HepG2 (cell line): ENCODE results near the gene GFOD1. TPM values are rescaled to one million over a fixed set of nuclear protein-coding genes. Genes with fewer than 3 reads are reported as not detected.

Source experiments
- ATAC-seq: fragments of 200-7000 bp; cut with Tn5 transposase; 3 replicates; pipeline ENCODE4 v1.9.1; 2020; ENCODE audit warnings: mild to moderate bottlenecking, moderate library complexity
- BruUV-seq: library from RNA; stranded (reverse); fragments of 400-500 nt; replicated peaks from 2 replicates; lab custom pipeline; 2021; lab: Mats Ljungman, UMichigan
- CTCF ChIA-PET: fragments of 300-600 bp; formaldehyde crosslinking; extraction: SDS; loops from one replicate; lab custom pipeline; 2021; ENCODE audit warnings: low total read pairs, inconsistent platforms, low intra/inter-chr PET ratio; lab: Yijun Ruan, JAX
- POLR2A ChIA-PET: fragments of 350-600 bp; sonication (Branson Sonifier 250); formaldehyde crosslinking; loops from one replicate; lab custom pipeline; 2020; ENCODE audit warnings: antibody characterized with exemption, inconsistent platforms; lab: Yijun Ruan, JAX
- DNase-seq: peaks from one replicate; pipeline ENCODE4 v3.0.0-alpha.2; 2015; ENCODE audit warnings: low spot score
- FAIRE-seq: peaks from 3 replicates; lab custom pipeline; 2011; peaks lifted over from hg19 to GRCh38; lab: Jason Lieb, UNC
- H2AFZ ChIP-seq: one replicate; pipeline ENCODE4 v1.6.1; 2011; ENCODE audit warnings: low read length, inconsistent platforms
- H3K27ac ChIP-seq: fragments of 300-600 bp; 3 replicates; pipeline ENCODE4 v1.8.0; 2011; ENCODE audit warnings: mixed run types, mild to moderate bottlenecking, mixed read lengths, low read length, inconsistent platforms; ENCODE audit not compliant: insufficient read depth; ENCODE audit errors: extremely low read length
- H3K27me3 ChIP-seq, 2 experiments: fragments of 200-600 bp in 1 of 2; 2 replicates in 1 of 2; 3 replicates in 1 of 2; pipeline versions ENCODE4 v1.6.0 to v1.8.0; 2011; ENCODE audit warnings: low read length in 2 of 2, mild to moderate bottlenecking in 2 of 2, moderate library complexity in 2 of 2, inconsistent platforms in 1 of 2; ENCODE audit not compliant: insufficient read depth in 2 of 2, control insufficient read depth in 1 of 2
- H3K36me3 ChIP-seq, 2 experiments: fragments of 200-600 bp in 1 of 2; replicated peaks in 1 of 2; 2 replicates in 1 of 2; 3 replicates in 1 of 2; pipeline versions ENCODE4 v1.5.1 to v1.8.0; 2011; ENCODE audit warnings: low read length in 2 of 2, inconsistent platforms in 1 of 2; ENCODE audit not compliant: insufficient read depth in 2 of 2, control insufficient read depth in 1 of 2
- H3K4me1 ChIP-seq: 2 replicates; pipeline ENCODE4 v1.5.1; 2012; ENCODE audit warnings: low read length, inconsistent platforms; ENCODE audit not compliant: insufficient read depth
- H3K4me2 ChIP-seq: 2 replicates; pipeline ENCODE4 v1.6.0; 2011; ENCODE audit warnings: low read depth, low read length, inconsistent platforms
- H3K4me3 ChIP-seq, 3 experiments: fragments of 200-600 bp in 1 of 3; sonication (generic), shearing (Covaris generic) in 1 of 3; replicated peaks in 1 of 3; 2 replicates each; pipeline ENCODE4 v1.5.1; 2011 to 2016; ENCODE audit warnings: low read length in 3 of 3, inconsistent platforms in 2 of 3, low read depth in 2 of 3, mild to moderate bottlenecking in 2 of 3, control low read depth in 1 of 3, mixed read lengths in 1 of 3; ENCODE audit not compliant: insufficient read depth in 1 of 3
- H3K79me2 ChIP-seq: one replicate; pipeline ENCODE4 v1.6.1; 2011; ENCODE audit warnings: low read length, inconsistent platforms; ENCODE audit not compliant: insufficient read depth
- H3K9ac ChIP-seq: 2 replicates; pipeline ENCODE4 v1.6.0; 2011; ENCODE audit warnings: mild to moderate bottlenecking, low read depth, low read length, inconsistent platforms; ENCODE audit not compliant: insufficient read depth
- H3K9me3 ChIP-seq: 2 replicates; pipeline ENCODE4 v1.5.1; 2012; ENCODE audit warnings: mild to moderate bottlenecking, low read length
- H4K20me1 ChIP-seq: 2 replicates; pipeline ENCODE4 v1.6.0; 2011; ENCODE audit warnings: inconsistent platforms, mild to moderate bottlenecking, low read length, moderate library complexity; ENCODE audit not compliant: insufficient read depth
- ASH2L ChIP-seq: fragments of 300-600, 200-600 bp; sonication (generic); IDR thresholded peaks from 2 replicates; pipeline ENCODE4 v1.7.0; 2017; ENCODE audit warnings: low read depth, mild to moderate bottlenecking, moderate library complexity, mixed read lengths, low read length; ENCODE audit not compliant: insufficient read length
- ATF2 ChIP-seq: sonication (generic); formaldehyde crosslinking; IDR thresholded peaks from 2 replicates; pipeline ENCODE4 v1.4.0; 2020; ENCODE audit warnings: missing genetic modification reagents
- CEBPB ChIP-seq: IDR thresholded peaks from 2 replicates; pipeline ENCODE4 v1.6.1; 2011; ENCODE audit warnings: low read depth, low read length, improper control_type of control experiment, borderline replicate concordance
- HNF4A ChIP-seq: sonication (generic); formaldehyde crosslinking; IDR thresholded peaks from 2 replicates; pipeline ENCODE4 v1.4.0; 2020; ENCODE audit warnings: missing genetic modification reagents
- HNF4G ChIP-seq, 2 experiments: sonication (generic) in 1 of 2; formaldehyde crosslinking in 1 of 2; IDR thresholded peaks; 2 replicates each; pipeline versions ENCODE4 v1.4.0 to v1.6.1; 2011 to 2020; ENCODE audit warnings: borderline replicate concordance in 2 of 2, low read depth in 2 of 2, mild to moderate bottlenecking in 2 of 2, low read length in 1 of 2, missing genetic modification reagents in 1 of 2, moderate library complexity in 1 of 2
- HNRNPLL ChIP-seq: fragments of 200-400 bp; formaldehyde crosslinking; IDR thresholded peaks from 2 replicates; pipeline ENCODE4 v1.6.1; 2017; ENCODE audit warnings: mild to moderate bottlenecking, low read depth, low read length; ENCODE audit not compliant: poor library complexity, severe bottlenecking
- IKZF5 ChIP-seq: IDR thresholded peaks from 2 replicates; pipeline ENCODE4 v1.6.1; 2018; ENCODE audit warnings: missing genetic modification reagents, mild to moderate bottlenecking, missing compliant biosample characterization
- IRX3 ChIP-seq: sonication (generic); formaldehyde crosslinking; IDR thresholded peaks from 2 replicates; pipeline ENCODE4 v1.8.1; 2023; ENCODE audit warnings: mild to moderate bottlenecking, low read depth, missing genetic modification reagents, borderline replicate concordance
- MBD4 ChIP-seq: IDR thresholded peaks from 2 replicates; pipeline ENCODE4 v1.6.1; 2012; ENCODE audit warnings: low read length, inconsistent platforms, borderline replicate concordance
- NR2F2 ChIP-seq: IDR thresholded peaks from 2 replicates; pipeline ENCODE4 v1.6.1; 2012; ENCODE audit warnings: low read depth, inconsistent platforms, borderline replicate concordance
- SIN3B ChIP-seq: fragments of 150-350 bp; IDR thresholded peaks from 2 replicates; pipeline ENCODE4 v1.6.1; 2014; ENCODE audit warnings: low read length
- SRSF9 ChIP-seq: fragments of 200-400 bp; formaldehyde crosslinking; IDR thresholded peaks from 2 replicates; pipeline ENCODE4 v1.6.1; 2018; ENCODE audit warnings: borderline replicate concordance, mild to moderate bottlenecking, low read depth, low read length; ENCODE audit not compliant: insufficient read depth, poor library complexity, severe bottlenecking
- TBX2 ChIP-seq: sonication (generic); formaldehyde crosslinking; IDR thresholded peaks from 2 replicates; pipeline ENCODE4 v1.5.0; 2020; ENCODE audit warnings: missing genetic modification reagents, mild to moderate bottlenecking, borderline replicate concordance
- ZNF292 ChIP-seq: sonication (generic); formaldehyde crosslinking; IDR thresholded peaks from 2 replicates; pipeline ENCODE4 v1.8.1; 2022; ENCODE audit warnings: mild to moderate bottlenecking, low read depth, missing genetic modification reagents, borderline replicate concordance
- ZNF432 ChIP-seq: sonication (generic); formaldehyde crosslinking; IDR thresholded peaks from 2 replicates; pipeline ENCODE4 v1.5.0; 2020; ENCODE audit warnings: missing genetic modification reagents, mild to moderate bottlenecking, borderline replicate concordance
- ZNF740 ChIP-seq: sonication (generic); formaldehyde crosslinking; IDR thresholded peaks from 2 replicates; pipeline ENCODE4 v1.4.0; 2020; ENCODE audit warnings: missing genetic modification reagents
- ZNF773 ChIP-seq: sonication (generic); formaldehyde crosslinking; IDR thresholded peaks from 2 replicates; pipeline ENCODE4 v1.4.0; 2020; ENCODE audit warnings: missing genetic modification reagents, borderline replicate concordance
- ZXDC ChIP-seq: sonication (generic); formaldehyde crosslinking; IDR thresholded peaks from 2 replicates; pipeline ENCODE4 v1.5.0; 2020; ENCODE audit warnings: mild to moderate bottlenecking, missing genetic modification reagents
- WGBS: methylation state at CpG from one replicate; pipeline ENCODE4 v1.1.6; 2017; ENCODE audit warnings: low lambda C conversion rate; 5-methylcytosine and 5-hydroxymethylcytosine counted together
- in situ Hi-C: cut with HindIII; loops from 2 replicates; pipeline ENCODE4 v1.10.0; 2017; ENCODE audit warnings: low pct_unique_long_range_greater_than_20kb; ENCODE audit not compliant: extremely low pct_ligation_motif_present
- intact Hi-C: fragments of 100-400 bp; cut with micrococcal nuclease; formaldehyde crosslinking; loops from one replicate; pipeline ENCODE4 v1.10.0; 2022; ENCODE audit not compliant: unreplicated experiment
- polyA plus RNA-seq, 8 experiments: library from polyadenylated mRNA; depleted of rRNA in 3 of 8; stranded (reverse) in 7 of 8; unstranded in 1 of 8; fragments of >200 nt; fragmentation: Illumina TruSeq in 4 of 8; extraction: Trizol in 4 of 8; gene quantifications; 2 replicates each; pipeline versions ENCODE4 v1.2.1 to v1.2.3, GENCODE V29; 2011 to 2016; ENCODE audit warnings: low read depth in 4 of 8, missing spikeins in 1 of 8, mixed read lengths in 1 of 8; ENCODE audit not compliant: insufficient read depth in 1 of 8
- total RNA-seq, 5 experiments: library from RNA; depleted of rRNA; stranded (reverse); fragments of >200 nt; fragmentation: Illumina TruSeq; extraction: Trizol; gene quantifications; 2 replicates each; pipeline ENCODE4 v1.2.3, GENCODE V29; 2016; ENCODE audit warnings: low read depth in 1 of 5

The GFOD1 gene
- total and polyA plus RNA-seq, 2 of the 13 experiments (the other 11 are each of a cell fraction or from before 2014, with no cell fraction given) = 1.9 to 6.4 TPM

GRCh38 chr6:13417431-13417830, 70.0 kb downstream of the GFOD1 start:
- peaks cover 51% of the 10 kb centered on the region for H3K4me1 ChIP-seq

More at GRCh38 chr6:13417431-13417830, 70.0 kb downstream of the GFOD1 start:
- FAIRE-seq (no peak), ATAC-seq (peak; percentile 38), DNase-seq (peak; percentile 55)
- no peaks in the 10 kb centered on the region for H3K27me3 ChIP-seq
- TF ChIP-seq HNF4A (peak; percentile 65), ASH2L (no peak), IKZF5 (peak; percentile 36; the same call in 1 of the 2 replicates), ZNF432 (CRISPR knock-in tag) (0 out of 2 replicates have a peak, but pooled peaks have one; percentile 48), ZNF773 (no peak), SIN3B (no peak), IRX3 (CRISPR knock-in tag) (no peak), ATF2 (CRISPR knock-in tag) (no peak), HNRNPLL (no peak), ZNF740 (CRISPR knock-in tag) (no peak), NR2F2 (no peak), ZXDC (0 out of 2 replicates have a peak, but pooled peaks have one; percentile 37), TBX2 (no peak), ZNF292 (CRISPR knock-in tag) (peak; percentile 42; the same call in 1 of the 2 replicates), CEBPB (peak; percentile 44; the same call in 1 of the 2 replicates), MBD4 (no peak), HNF4G (IDR thresholded peaks at IDR 0.05; ENCODE audit: borderline replicate concordance, low read depth, low read length) (peak; percentile 58; the same call in 1 of the 2 replicates), HNF4G (CRISPR knock-in tag; IDR thresholded peaks at IDR 0.05; ENCODE audit: borderline replicate concordance, low read depth) (no peak), SRSF9 (no peak)
- H4K20me1 ChIP-seq = no peaks in the 10 kb centered on the region
- POLR2A ChIA-PET = interaction anchor here (2.9 kb wide), 1 partner anchor 10 kb away, joined by 10 read pairs; no protein-coding TSS in a partner anchor
- CTCF ChIA-PET = no interaction called here
- H3K79me2 ChIP-seq = no peaks in the 10 kb centered on the region
- H3K9ac ChIP-seq = no peak overlapping the region
- intact Hi-C loops (no loop called here), in situ Hi-C loops (no loop called here)
- 59% methylated on average over 6 of the region's 6 CpGs for whole genome bisulfite sequencing
- BruUV-seq = no TSS peak
- H2AFZ ChIP-seq = no peak overlapping the region
- H3K4me2 ChIP-seq = no peak overlapping the region
- no peaks in the 10 kb centered on the region for H3K9me3 ChIP-seq
- peak overlapping the region; percentile 25 for H3K27ac ChIP-seq
- no peaks in the 10 kb centered on the region for H3K36me3 ChIP-seq
- no peak overlapping the region for H3K4me3 ChIP-seq
